GM19463 (cell line): ENCODE results near the gene KLHL22.
"Not testable (repeated sequence)": the region's sequence is repeated elsewhere in the genome, so short reads cannot be mapped to it uniquely, and the experiment has no call there.

ENCODE experiments used
- ATAC-seq: cut with Tn5 transposase; IDR thresholded peaks from one replicate; pipeline ENCODE4 v1.9.1; 2021; ENCODE audit warnings: mild to moderate bottlenecking, moderate library complexity; ENCODE audit not compliant: unreplicated experiment

Gene KLHL22

DNA sequence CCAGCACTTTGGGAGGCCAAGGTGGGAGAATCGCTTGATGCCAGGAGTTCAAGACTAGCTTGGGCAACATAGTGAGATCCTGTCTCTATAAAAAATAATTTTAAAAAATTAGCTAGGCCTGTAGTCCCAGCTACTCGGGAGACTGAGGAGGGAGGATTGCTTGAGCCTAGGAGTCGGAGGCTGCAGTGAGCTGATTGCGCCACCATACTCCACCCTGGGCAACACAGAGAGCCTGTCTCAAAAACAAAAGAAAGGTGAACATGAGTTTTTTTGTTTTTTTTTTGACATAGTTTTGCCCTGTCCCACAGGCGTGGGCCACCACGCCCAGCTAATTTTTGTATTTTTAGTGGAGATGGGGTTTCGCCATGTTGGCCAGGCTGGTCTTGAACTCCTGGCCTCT, 29.5 kb upstream of the KLHL22 start:
- ATAC-seq: no peak

DNA sequence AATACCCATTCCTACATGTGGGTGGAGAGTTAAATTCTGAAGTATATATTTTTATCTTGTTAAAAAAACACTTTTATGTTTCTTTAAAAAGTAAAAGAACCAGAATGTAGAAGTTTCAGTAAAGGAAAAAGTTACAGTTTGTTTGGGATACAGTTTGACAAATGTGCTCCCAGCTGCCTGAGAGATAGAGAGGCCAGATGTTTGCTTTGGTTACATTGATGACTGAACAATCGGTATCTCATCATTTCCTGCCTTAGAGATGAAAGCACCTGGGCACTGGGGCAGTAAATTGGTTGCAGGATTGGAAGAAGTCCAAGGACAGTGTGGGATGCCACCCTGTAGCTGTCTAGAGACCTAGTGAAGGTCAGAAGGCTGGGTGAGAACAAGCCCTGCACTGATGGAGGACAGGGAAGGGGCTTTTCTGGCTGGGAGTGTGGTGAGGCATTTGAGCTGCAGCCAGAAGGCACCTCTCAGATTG, 28.4 kb upstream of the KLHL22 start:
- ATAC-seq: no peak

DNA sequence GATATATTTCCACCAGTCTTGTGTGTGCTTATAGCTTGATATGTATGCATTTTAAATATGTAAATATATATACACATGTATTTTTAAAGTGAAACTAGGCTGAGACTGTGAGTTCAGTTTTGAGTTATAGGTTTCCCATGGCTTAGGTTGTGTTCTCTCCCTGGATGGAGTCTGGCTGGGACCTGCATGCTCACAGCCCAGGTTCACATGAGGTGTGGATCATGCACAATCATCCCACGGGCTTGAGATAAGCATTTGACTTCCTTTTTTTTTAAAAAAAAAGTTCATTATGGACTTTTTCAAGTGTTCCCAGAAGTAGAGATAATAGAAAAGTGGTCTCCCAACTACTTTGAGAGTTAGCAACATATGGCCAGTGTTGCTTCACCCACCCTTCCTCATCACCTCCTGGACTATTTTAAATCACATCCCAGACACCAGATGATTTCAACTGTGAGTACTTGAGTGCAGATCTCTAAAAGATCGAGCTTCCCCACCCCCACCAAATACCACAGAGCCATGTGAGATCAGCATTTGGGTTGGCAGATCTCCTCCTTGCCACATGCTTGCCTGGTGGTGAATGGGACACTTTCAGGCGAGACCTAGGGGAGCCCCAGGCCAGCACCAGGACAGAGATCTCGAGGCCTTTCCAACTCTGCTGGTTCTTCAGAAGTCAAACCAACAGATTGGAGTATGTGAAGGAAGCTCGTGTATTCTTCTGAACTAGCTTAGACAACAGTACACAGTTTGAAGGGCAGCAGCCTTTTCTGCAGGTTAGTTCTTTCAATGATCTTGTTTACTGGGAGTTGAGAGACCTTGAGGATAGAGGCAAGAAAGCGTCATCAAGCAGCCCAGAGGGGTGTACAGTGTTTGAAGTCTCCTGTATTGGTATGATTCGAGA, 27.7 kb upstream of the KLHL22 start:
- no peak for ATAC-seq

DNA sequence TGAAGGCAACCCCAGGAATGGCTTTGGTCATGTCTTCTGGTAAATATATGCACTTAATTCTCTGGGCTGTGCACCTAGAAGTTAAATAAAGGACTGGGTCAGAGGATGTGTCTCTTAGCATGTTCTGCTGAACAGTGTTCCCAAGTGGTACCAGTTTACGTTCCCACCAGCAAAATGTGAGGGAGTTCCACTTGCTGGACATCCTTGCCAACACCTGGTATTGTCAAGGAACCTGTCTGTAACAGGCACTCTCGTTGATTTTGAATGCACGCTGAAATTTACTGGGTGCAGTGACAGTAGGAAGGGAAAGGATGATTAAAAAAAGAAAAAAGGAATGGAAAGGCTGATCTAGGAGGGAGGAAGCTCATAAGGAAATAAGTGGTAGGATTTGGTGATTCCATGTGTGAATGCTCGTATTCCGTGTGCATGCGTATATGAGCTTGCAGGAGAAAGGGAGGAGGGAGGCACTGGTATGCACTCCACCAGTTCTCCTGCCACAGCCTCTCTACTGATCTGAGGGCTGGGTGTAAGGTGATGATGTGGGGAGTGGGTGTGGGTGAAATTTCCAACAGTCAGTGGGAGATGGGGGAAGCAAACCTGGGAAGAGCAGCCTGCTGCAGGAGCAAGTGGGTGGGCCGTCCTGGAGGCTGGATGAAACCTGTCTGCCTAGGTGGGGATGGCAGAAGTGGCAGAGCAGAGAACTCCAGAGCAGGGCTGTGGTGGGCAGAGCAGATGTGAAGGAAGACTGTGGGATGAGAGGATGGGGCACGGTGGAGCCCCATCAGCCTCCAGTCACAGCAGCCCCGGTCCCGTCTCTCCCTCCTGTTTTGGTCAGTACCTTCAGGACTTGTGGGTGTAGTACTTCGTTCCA, 26.8 kb upstream of the KLHL22 start:
- ATAC-seq: no peak

DNA sequence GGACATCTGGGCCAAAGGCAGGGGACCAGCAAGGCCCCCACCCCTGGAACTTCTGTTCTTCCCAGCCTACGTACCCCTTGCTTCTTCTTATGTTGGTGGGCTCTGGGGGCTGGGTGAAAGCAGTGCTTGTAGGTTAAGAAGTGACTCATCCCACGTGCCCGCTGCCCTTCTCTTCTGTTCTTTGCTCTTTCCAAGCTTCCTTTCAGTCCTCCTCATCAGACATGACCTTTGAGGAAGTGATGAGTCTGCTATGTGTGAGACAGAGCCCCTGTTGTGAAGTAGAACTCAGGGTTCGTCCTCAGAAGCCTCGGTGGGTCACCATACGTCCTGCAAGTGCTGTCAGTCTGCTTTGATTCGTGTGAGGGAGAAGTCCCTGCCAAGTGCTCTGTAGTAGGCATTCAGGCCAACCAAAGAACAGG, 24.5 kb upstream of the KLHL22 start:
- no peak for ATAC-seq

DNA sequence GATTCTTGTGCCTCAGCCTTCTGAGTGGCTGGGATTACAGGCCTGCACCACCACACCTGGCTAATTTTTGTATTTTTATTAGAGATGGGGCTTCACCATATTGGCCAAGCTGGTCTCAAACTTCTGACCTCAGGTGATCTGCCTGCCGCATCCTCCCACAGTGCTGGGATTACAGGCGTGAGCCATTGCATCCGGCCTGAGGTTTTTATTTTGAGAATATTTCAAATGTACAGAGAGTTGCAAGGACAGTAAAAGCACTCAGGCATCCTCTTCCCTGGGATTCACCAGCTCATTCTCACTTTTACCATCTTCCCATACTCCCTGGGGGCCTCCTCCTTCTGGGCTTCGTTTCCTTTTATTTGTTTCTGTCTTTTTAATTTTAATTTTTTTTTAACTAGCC, 24.0 kb upstream of the KLHL22 start:
- ATAC-seq: no peak

DNA sequence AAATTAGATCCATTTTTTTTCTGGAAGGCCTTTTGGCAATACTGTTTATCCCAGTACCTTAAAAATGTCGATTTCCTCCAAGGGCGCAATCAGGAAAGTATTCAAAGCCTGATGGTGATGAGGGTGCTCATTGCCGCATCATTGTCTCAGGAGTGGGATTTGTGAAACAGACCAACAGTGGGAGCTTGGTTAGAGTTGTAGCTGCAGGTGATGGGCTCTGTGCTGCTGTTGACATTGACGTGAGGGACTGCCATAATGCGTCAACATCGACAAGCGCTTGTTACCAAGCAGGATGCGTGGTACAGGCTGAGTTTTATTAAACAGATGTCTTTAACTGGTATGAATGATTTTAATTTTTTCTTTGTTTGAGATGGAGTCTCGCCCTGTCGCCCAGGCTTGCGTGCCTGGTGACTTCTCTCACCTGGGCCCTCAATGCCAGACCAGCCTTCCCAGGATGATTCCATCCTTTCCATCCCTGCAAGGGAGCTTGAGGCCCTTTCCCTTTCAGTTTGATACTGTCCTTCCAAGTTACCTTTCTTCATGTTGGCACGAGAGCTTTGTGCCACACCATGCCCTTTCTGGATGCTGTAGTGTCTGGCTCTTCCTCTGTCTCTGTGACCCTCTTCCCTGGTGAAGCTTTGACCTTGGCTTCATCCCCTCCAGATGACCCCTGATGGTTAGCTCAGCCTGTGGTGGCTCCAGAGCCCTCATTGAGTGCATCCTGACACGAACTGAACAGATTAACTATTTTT, 22.4 kb upstream of the KLHL22 start:
- ATAC-seq: no peak

DNA sequence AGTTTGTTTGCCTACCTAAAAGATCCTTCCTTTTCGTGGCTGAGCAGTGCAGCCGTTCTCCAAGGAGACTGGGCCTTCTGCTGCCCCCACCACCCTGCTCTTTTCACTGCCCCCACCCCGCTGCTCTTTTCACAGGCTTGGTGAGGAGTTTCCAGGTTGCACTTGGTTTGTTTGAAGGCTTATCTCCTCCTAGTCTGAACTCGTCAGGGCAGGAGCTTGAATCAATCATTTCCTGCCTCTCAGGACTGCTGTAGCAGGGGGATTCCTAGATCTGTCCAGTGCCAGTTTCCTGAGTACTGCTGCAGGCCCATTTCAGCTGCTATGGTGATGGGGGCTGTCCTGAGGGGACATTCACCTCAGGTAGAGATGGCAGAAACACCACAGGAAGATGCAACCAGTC, 21.8 kb upstream of the KLHL22 start:
- ATAC-seq: no peak

DNA sequence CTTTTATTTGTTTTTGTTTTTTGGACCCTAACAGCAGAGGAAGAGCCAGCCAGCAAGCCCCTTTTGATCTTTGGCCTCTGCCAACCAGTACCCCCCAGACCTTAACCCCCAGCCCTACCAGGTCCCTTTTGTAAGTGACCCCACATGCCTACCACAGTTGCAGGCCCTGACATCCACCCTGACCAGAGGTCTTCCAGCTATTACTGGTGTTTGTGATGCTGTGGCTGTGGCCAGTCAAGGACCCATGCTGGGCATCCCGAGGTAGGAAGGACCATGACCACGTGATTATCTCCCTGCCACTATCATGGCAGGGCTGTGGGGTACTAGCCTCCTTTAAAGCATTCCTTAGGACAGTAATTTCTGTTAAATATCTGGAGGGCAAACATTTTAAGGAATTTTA, 20.8 kb upstream of the KLHL22 start:
- ATAC-seq: no peak

DNA sequence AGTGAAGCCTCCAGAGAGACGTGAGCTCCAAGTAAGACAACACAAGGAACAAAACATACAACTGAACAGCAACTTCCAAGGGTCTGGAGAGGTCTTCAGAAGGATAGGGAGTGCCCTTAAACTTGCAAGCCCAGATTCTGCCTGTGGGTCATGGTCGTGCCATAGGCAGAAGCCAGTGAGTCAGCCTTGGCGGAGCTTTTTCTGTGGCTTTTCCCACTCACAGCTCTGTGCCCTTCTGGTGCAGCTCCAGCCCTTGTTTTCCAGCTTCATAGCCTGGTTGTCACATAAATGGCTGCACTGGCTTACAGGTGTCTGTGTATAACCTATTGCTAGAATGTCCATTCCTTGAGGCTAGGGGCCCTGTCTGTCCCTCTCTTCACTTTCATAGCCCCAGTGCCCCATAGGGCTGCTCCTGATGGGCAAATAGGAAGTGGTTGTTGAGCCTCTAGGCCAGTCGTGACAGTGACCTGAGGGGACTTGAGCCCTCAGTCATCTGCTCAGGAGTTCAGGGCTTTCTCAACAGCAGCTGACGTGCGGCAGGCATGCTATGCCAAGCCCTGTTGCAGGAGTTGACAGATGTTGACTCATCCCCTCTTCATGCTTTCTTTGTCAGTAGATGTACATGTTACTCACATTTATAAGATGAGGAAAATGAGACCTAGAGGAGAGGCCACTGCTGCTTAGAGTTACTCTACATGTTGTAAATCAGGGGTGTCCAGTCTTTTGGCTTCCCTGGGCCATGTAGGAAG, 19.2 kb upstream of the KLHL22 start:
- no peak for ATAC-seq

DNA sequence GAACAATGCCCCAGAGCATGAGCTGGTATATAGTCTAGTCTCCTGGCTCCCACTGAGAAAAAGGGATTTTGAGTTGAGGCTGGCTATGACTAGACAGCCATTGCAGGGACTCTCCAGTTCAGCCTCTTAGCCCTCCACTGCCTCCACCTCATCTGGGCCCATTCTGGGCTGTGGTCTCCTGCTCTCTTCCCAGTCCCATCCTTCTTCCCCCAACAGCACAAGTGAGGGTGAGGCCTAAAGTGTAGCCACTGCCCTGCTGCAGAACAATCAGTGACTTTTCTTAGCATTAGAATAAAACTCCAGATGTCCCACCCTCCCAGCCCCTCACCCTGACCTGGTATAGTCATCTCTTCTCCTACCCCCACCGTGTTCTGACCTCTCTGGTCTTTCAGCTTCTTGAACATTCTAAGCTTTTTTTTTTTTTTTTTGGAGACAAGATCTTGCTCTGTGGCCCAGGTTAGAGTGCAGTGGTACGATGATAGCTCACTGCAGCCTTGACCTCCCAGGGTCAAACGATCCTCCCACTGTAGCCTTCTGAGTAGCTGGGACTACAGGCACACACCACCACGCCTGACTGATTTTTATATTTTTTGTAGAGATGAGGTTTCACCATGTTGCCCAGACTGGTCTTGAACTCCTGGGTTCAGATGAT, 16.1 kb upstream of the KLHL22 start:
- no peak for ATAC-seq

DNA sequence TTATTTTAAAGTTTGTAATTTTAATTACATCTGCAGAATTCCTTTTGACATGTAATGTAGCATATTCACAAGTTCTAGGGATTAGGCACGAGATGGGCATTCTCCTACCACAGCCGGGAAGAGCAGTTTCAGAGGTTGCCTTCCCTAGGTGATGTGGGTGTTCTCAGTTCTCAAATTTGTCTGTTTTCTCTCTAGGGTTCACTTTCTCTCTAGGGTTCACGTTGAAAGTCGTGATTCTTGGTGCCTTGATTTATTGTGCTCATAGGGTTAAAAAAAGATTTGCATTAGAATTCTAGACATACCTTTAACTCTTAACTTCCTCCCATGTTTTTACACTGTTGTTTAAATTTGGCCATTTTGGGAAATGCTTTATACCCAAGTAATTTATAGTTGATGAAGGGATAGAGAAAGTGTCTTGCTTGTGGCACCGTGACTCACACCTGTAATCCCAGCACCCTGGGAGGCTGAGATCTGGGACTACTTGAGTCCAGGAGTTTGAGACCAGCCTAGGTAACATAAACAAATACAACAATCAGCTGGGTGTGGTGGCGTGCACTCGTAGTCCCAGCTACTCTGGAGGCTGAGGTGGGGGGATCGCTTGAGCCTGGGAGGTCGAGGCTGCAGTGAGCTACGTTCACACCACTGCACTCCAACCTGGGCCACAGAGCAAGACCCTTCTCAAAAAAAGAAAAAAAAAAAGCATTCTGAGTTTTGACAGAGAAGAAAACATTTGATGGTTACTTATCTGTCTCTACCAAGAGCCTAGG, 15.4 kb upstream of the KLHL22 start:
- no peak for ATAC-seq

DNA sequence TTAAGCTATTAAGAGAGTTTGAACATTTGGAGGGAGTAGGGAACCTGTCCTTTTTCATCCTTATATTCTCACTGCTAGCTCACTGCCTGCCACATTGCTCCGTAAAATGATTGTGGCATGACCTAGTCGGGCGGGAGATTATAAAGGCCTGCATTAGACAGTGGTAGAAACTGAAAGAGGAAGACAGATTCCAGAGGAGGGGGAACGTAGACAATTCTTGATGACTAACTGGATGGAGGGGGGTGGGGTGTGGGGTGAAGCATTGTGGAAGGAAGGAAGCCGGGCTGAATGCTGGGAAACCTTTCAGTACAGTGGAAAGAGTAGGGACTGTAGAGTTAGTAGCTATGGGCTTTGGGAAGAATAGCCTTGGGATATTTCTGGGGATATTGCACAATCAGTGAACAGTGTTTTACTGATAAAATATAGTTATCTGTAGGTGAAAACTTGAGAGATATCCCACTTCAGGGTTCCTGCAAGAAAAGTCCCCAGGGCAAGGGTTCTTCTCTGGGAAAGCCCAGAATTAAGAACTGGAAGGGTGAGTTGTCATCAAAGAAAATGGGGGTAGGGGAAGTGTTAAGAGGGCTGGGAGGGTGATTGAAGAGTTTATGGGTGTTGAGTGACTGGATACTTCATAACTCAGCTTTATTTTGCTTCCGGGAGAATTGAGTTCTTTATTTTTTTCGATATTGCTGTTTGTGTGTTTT, 13.9 kb upstream of the KLHL22 start:
- no peak for ATAC-seq

DNA sequence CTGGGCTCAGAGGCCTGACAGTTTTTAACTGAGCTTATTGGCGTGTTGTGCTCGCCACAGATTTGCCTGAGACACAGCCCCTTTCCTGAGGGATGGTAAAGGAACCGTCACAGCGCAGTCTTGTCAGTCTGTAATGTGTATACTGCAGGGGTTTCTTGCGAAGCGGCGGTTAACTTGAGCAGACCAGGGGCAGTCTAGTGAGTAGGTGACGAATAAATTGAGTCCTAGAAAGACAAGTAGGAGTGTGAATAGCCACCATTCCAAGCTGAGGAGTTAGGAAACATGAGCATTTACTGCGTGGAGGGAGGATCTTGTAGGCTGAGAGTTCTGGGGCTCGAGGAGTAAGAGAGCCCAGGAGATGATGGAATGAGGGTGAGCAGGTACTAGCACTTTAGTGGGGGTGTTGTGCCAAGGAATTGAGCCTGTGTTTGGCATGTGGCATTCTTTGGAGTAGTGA, 13.2 kb upstream of the KLHL22 start:
- ATAC-seq: no peak

DNA sequence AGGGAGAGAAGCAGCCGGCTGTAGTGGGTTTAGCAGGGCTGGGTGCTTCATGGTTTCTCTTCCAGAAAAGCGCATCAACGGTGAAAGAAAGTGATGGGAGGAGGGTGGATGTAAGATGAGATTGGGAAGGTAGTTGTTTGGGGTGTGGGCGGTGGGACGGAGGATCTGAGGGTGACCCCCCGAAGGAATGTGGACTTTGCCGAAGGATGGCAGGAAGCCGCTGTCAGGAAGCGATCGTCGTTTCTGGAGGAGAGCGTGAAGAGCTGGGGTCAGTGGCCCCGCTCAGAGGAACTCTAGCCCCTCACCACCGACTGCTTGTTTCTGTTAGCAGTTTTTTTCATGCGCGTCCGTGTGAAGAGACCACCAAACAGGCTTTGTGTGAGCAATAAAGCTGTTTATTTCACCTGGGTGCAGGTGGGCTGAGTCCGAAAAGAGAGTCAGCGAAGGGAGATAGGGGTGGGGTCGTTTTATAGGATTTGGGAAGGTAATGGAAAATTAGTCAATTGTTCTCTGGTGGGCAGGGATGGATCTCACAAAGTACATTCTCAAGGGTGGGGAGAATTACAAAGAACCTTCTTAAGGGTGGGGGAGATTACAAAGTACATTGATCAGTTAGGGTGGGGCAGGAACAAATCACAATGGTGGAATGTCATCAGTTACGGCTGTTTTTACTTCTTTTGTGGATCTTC, 12.6 kb upstream of the KLHL22 start:
- ATAC-seq: not testable (repeated sequence)

DNA sequence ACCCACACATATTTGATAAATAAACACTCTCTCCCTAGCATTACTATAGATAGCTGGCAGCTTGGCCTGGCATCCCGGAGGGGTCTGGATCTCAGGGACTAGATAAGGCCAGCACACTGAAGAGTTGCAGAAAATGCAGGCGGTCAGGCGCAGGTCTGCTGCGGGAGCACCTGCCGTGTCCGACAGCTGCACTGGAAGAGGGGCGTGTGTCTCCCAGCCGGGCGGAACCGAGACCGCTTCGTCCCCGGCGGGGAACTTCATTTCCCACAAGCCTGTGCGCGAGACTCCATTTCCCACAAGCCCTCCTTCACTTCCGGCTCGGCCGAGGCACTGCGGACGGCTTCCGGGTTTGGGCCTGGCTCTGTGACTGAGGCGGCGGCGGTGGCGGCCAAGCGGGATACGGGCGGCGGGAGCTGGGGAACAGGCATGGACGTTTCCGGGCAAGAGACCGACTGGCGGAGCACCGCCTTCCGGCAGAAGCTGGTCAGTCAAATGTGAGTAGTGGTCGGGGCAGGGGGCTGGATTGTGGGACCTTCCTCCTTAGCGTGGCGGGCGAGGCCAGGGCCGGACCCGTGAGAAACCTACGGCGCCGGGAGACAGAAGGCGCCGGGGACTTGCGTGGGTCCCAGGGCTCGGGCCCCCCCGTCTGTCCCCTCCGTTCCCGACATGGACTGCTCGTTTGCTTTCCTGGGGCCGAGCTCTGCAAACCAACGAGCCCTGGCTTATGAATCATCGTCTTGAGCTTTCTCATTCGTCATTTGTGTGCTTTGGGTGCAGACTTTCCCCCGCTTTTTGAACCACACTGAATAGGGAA, 11.9 kb upstream of the KLHL22 start, which contains the start of gene MED15:
Gene MED15, plus strand, starts transcription at position 358 of the 814 bp plus-strand sequence. Its CDS starts 69 bp downstream, at position 427.
- ATAC-seq: peak; percentile 79
